ENCODE results near the gene FAM171A1.

The FAM171A1 gene

DNA sequence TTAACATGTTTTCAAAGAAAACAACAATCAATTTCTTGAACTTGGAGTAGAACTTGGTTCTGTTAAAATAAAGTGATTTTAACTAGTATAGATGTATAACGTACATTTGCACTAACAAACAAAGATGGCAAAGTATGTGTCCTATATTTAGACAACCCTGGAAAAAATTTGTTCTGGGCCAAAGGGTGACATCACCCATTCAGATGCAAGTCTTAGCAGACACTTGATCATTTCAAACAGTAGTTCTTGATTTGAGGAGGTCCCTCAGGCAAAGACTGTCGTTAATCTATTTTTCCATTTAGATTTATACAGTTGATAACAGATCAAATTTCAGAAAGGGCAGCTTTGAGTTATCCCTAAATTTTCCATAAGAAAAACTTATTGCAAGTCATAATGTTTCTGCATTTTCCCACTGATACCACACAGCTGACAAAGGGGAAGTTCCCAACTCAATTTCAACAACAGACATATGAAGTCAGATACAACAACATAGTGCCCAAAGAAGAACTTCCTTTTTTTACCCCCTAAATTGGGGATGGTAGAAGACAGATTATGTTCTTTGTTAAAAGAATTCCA, 207.7 kb downstream of the FAM171A1 start:
- DNase-seq, result no peak
